Ascending aorta (tissue), 2 donors: Measurements from ENCODE around the gene PSME3IP1. TPM values are rescaled to one million over a fixed set of nuclear protein-coding genes. Genes with fewer than 3 reads are reported as not detected.

Experiments used
- DNase-seq, 2 donors: peaks; one replicate each; pipeline ENCODE4 v3.0.0-alpha.2; 2019; ENCODE audit warnings: low spot score in 2 of 2
- H3K27ac ChIP-seq, 2 donors: fragments of 200-600 bp; sonication (generic); one replicate each; pipeline ENCODE4 v1.5.1; 2016 to 2017; ENCODE audit warnings: mild to moderate bottlenecking in 1 of 2
- H3K27me3 ChIP-seq: fragments of 200-600 bp; sonication (generic); one replicate; pipeline ENCODE4 v1.5.1; 2017
- H3K36me3 ChIP-seq, 2 donors: fragments of 200-600 bp; sonication (generic); one replicate each; pipeline ENCODE4 v1.5.1; 2016
- H3K4me1 ChIP-seq, 2 donors: fragments of 200-600 bp; sonication (generic); one replicate each; pipeline ENCODE4 v1.5.1; 2016 to 2017; ENCODE audit warnings: mild to moderate bottlenecking in 1 of 2
- H3K4me3 ChIP-seq, 2 donors: fragments of 200-600 bp; sonication (generic); one replicate each; pipeline ENCODE4 v1.5.1; 2016 to 2017; ENCODE audit warnings: mild to moderate bottlenecking in 1 of 2
- H3K9me3 ChIP-seq, 2 donors: fragments of 200-600 bp; sonication (generic); one replicate each; pipeline ENCODE4 v1.5.1; 2016
- intact Hi-C: fragments of 100-400 bp; cut with DNase I; formaldehyde crosslinking; loops from one replicate; pipeline ENCODE4 v1.15.1; 2023
- total RNA-seq: library from RNA; depleted of rRNA; stranded (reverse); fragments of >200 nt; gene quantifications from one replicate; pipeline ENCODE4 v1.1.0, GENCODE V29; 2016
- TF ChIP-seq, protein P1 (sequence below), 3 experiments: fragments of 200-600 bp in 2 of 3; fragments of 450-650 bp in 1 of 3; sonication (generic) in 2 of 3; IDR thresholded peaks; one replicate each; pipeline ENCODE4 v1.5.1; 2016 to 2019; ENCODE audit warnings: antibody characterized with exemption in 3 of 3, mild to moderate bottlenecking in 1 of 3, moderate library complexity in 1 of 3

The PSME3IP1 gene
- total RNA-seq, 1 donor from 2014 or later = 32.6 TPM

DNA sequence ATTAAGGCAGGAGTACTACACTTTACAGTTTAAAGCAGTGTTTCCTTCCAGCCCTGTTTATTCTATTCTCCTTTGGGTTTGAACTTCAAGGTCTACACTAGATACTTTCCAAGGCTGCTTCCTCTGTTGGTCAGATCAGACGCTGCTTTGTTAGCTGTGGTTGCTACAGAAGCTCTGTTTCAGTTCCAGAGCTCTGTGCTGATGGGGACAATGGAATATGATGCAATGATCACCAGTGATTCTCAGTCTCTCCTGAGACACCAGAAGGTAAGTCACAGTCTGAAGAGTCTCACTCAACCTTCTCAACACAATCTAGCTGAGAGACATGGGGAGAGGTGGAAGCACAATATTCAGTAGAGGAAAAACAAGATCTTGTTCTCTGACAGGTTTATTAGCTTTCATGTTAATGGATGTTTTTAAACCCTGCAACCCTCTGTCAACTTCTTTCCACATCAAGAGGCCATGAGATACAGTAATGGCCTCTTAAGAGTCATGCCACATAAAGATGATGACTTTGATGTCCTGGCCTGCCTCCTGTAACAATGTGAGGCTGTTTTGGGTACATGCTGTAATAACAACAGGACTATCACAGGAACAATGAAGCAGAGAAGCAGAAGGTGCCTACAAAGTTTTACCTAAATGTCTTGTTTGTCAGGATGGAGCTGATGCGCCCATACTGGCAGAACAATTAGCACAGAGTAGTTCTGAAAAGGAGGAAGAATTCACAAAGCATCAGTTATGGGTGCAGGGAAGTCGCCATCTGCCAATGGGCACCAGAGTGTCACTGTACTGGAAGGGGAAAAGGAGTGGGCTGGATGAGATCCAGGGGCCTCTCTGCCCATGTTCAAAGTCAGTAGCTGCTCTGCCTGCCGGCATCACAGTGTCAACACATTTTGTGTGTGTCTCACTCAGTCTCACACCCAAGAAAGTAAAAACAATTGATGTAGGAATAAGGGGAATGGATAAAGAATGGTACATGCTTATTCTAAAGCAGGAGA, 33.4 kb downstream of the PSME3IP1 start:
- H3K27me3 ChIP-seq = no peaks in the 10 kb centered on the region
- H3K36me3 ChIP-seq = peaks cover 37 to 47% of the 10 kb centered on the region in 2 donors
- intact Hi-C loops = no loop called here
- H3K9me3 ChIP-seq = no peaks in the 10 kb centered on the region
- H3K27ac ChIP-seq = no peak overlapping the region
- H3K4me3 ChIP-seq = no peak overlapping the region
- no peak for DNase-seq
- peaks cover 0 to under 1% of the 10 kb centered on the region in 2 donors for H3K4me1 ChIP-seq
- TF ChIP-seq, protein P1, sequence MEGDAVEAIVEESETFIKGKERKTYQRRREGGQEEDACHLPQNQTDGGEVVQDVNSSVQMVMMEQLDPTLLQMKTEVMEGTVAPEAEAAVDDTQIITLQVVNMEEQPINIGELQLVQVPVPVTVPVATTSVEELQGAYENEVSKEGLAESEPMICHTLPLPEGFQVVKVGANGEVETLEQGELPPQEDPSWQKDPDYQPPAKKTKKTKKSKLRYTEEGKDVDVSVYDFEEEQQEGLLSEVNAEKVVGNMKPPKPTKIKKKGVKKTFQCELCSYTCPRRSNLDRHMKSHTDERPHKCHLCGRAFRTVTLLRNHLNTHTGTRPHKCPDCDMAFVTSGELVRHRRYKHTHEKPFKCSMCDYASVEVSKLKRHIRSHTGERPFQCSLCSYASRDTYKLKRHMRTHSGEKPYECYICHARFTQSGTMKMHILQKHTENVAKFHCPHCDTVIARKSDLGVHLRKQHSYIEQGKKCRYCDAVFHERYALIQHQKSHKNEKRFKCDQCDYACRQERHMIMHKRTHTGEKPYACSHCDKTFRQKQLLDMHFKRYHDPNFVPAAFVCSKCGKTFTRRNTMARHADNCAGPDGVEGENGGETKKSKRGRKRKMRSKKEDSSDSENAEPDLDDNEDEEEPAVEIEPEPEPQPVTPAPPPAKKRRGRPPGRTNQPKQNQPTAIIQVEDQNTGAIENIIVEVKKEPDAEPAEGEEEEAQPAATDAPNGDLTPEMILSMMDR (IDR thresholded peaks at IDR 0.05) = no peak

DNA sequence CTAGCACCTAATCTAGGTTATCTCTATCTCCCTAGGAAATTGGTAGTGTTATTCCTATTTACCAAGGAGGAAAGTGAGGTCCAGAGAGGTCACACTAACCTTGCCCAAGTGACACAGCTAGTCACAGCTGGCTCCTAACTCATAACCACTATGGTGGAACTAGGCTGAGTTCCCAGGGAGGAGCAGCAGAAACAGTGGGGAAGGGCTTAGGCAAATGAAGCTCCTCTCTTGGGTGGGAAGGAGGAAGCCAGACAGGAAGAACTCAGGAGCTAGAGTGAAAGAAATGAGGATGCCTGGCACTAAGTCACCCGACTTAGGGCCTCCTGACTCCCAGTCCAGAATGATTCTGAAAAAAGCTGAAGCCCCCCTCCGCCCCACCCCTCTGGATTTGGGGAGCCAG, 34.5 kb downstream of the PSME3IP1 start:
- H3K4me3 ChIP-seq = no peak overlapping the region
- H3K9me3 ChIP-seq = no peaks in the 10 kb centered on the region
- H3K4me1 ChIP-seq = peaks cover 0 to 2% of the 10 kb centered on the region in 2 donors
- H3K36me3 ChIP-seq = peaks cover 35 to 38% of the 10 kb centered on the region in 2 donors
- TF ChIP-seq, protein P1 (IDR thresholded peaks at IDR 0.05) = no peak
- no peak for DNase-seq
- H3K27me3 ChIP-seq = no peaks in the 10 kb centered on the region
- H3K27ac ChIP-seq = no peak overlapping the region
- intact Hi-C loops = no loop called here

DNA sequence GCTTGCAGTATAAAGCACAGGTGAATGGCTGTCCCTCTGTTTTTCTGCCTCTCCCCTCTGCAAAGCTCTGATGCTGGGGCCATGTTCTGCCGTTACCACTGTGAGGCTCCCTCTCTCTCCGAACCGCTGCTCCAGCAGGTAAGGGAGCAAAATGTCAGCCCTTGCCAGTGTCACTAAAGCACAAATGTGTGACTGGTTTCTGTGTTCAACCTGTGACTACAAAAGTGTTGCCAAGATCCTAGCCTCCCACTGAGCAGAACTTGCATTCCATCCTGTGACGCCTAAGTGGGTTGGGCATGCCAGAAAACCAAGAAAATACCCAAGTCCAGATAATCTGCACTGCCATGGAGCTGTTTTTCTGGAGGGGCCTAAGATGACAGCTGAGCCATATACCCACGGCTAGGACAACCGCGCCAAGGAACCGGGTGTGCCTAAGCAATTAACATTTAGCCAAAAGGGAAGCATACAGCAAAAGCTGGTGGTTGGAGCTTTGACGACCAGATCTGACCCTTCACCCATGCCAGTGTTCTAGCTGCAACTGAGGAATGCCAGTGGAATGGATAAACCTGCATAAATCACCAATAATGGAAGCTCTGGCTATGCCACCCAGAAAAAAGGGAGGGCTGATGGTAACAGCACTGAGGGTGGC, 35.0 kb downstream of the PSME3IP1 start:
- intact Hi-C loops = no loop called here
- H3K4me1 ChIP-seq = peaks cover 0 to 2% of the 10 kb centered on the region in 2 donors
- H3K4me3 ChIP-seq = no peak overlapping the region
- no peaks in the 10 kb centered on the region for H3K27me3 ChIP-seq
- H3K27ac ChIP-seq = no peak overlapping the region
- TF ChIP-seq, protein P1 (IDR thresholded peaks at IDR 0.05) = no peak
- H3K9me3 ChIP-seq = no peaks in the 10 kb centered on the region
- H3K36me3 ChIP-seq = peaks cover 35% of the 10 kb centered on the region in 2 donors
- no peak for DNase-seq

DNA sequence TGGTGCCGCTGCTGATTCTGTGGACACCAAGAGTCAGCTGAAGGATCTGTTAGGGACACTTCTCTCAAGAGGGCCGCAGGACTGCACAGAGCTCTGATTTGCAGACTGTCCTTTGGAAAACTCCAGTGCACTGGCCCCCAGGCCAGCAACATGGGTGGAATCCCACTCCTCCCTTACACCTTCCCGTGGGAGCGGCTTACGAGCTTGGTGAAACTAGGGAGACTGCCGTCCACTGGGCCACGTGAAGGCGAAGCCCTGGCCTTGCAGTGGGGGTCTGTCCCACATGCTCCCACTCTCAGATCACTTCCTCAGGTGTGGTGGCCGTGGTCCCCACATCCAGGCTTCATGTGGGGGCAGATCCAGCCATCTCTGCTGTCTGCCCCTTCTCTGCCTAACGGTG, 36.4 kb downstream of the PSME3IP1 start:
- Histone ChIP-seq H3K9me3 (no peaks in the 10 kb centered on the region), H3K27ac (no peak overlapping the region), H3K4me3 (no peak overlapping the region), H3K36me3 (peaks cover 27 to 28% of the 10 kb centered on the region in 2 donors), H3K4me1 (peaks cover 0 to 2% of the 10 kb centered on the region in 2 donors), H3K27me3 (no peaks in the 10 kb centered on the region)
- TF ChIP-seq, protein P1 (IDR thresholded peaks at IDR 0.05) = no peak
- intact Hi-C loops = no loop called here
- DNase-seq = no peak

DNA sequence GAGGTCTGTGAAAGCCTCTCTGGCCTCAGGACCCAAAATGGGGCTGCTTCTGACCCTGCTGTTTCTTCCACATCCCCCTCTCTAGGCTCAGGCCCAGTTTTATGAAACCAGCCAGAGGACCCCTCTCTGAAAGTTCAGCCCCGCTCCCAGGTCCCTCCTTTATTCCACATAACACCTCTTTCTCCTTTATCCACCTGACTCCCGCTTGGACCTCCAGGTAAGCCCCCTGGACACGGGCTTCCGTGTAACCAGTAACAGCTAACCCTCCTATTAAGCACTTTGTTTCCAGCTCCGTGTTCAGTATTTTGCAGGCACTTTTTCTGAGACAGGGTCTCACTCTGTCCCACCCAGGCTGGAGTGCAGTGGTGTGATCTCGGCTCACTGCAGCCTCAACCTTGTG, 37.4 kb downstream of the PSME3IP1 start:
- H3K27ac ChIP-seq = no peak overlapping the region
- peaks cover 0 to 2% of the 10 kb centered on the region in 2 donors for H3K4me1 ChIP-seq
- DNase-seq = no peak
- peaks cover 18 to 19% of the 10 kb centered on the region in 2 donors for H3K36me3 ChIP-seq
- H3K4me3 ChIP-seq = no peak overlapping the region
- H3K27me3 ChIP-seq = no peaks in the 10 kb centered on the region
- intact Hi-C loops = no loop called here
- TF ChIP-seq, protein P1 (IDR thresholded peaks at IDR 0.05) = no peak
- H3K9me3 ChIP-seq = no peaks in the 10 kb centered on the region
